Ishikawa (cell line): ENCODE data around the gene GGCT.

Experiments
- EP300 ChIP-seq: IDR thresholded peaks from 2 replicates; pipeline ENCODE4 v1.6.1; 2012; ENCODE audit warnings: borderline replicate concordance
- FOXM1 ChIP-seq: IDR thresholded peaks from 2 replicates; pipeline ENCODE4 v1.6.1; 2012; ENCODE audit warnings: low read depth, borderline replicate concordance
- TF ChIP-seq, protein P1 (sequence below): IDR thresholded peaks from 2 replicates; pipeline ENCODE4 v1.6.1; 2012; ENCODE audit warnings: low read depth, mild to moderate bottlenecking

DNA sequence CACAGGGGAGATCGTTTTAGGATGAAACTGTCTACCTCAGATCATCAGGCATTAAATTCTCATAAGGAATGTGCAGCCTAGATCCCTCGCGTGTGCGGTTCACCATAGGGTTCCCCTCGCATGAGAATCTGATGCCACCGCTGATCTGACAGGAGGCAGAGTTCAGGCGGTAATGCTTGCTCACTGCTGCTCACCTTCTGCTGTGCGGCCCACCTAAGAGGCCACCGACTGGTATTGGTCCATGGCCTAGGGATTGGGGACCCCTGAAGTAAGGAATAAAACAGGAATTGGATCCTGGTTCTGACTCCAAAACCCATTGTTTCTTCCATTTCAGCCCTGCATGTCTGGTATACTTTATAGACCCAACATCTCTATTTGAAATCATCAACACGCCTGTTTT lies 30.1 kb downstream of the GGCT start:
- TF ChIP-seq FOXM1, result no peak
- TF ChIP-seq, protein P1, sequence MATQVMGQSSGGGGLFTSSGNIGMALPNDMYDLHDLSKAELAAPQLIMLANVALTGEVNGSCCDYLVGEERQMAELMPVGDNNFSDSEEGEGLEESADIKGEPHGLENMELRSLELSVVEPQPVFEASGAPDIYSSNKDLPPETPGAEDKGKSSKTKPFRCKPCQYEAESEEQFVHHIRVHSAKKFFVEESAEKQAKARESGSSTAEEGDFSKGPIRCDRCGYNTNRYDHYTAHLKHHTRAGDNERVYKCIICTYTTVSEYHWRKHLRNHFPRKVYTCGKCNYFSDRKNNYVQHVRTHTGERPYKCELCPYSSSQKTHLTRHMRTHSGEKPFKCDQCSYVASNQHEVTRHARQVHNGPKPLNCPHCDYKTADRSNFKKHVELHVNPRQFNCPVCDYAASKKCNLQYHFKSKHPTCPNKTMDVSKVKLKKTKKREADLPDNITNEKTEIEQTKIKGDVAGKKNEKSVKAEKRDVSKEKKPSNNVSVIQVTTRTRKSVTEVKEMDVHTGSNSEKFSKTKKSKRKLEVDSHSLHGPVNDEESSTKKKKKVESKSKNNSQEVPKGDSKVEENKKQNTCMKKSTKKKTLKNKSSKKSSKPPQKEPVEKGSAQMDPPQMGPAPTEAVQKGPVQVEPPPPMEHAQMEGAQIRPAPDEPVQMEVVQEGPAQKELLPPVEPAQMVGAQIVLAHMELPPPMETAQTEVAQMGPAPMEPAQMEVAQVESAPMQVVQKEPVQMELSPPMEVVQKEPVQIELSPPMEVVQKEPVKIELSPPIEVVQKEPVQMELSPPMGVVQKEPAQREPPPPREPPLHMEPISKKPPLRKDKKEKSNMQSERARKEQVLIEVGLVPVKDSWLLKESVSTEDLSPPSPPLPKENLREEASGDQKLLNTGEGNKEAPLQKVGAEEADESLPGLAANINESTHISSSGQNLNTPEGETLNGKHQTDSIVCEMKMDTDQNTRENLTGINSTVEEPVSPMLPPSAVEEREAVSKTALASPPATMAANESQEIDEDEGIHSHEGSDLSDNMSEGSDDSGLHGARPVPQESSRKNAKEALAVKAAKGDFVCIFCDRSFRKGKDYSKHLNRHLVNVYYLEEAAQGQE, result no peak
- TF ChIP-seq EP300, result no peak
